GM12878 (cell line): Measurements from ENCODE around the gene LBHD1. TPM values are rescaled to one million over a fixed set of nuclear protein-coding genes. Genes with fewer than 3 reads are reported as not detected.

Experiments
- ATAC-seq: fragments of 200-7000 bp; cut with Tn5 transposase; 3 replicates; pipeline ENCODE4 v1.9.1; 2020; ENCODE audit warnings: mild to moderate bottlenecking, moderate library complexity
- BruUV-seq: library from RNA; stranded (reverse); fragments of 400-500 nt; replicated peaks from 2 replicates; lab custom pipeline; 2021; lab: Mats Ljungman, UMichigan
- CTCF ChIA-PET: fragments of 300-600 bp; sonication (Branson Sonifier 250); formaldehyde crosslinking; extraction: SDS; loops from one replicate; lab custom pipeline; 2021; ENCODE audit warnings: inconsistent platforms; lab: Yijun Ruan, JAX
- POLR2A ChIA-PET: fragments of 350-600 bp; formaldehyde crosslinking; extraction: SDS; loops from one replicate; lab custom pipeline; 2021; ENCODE audit warnings: inconsistent platforms; lab: Charles Lee
- RAD21 ChIA-PET: fragments of 300-600 bp; sonication (Branson Sonifier 250); formaldehyde crosslinking; loops from one replicate; lab custom pipeline; 2023; ENCODE audit warnings: antibody characterized with exemption; ENCODE audit not compliant: unreplicated experiment; lab: Charles Lee
- SMC1A ChIA-PET: fragments of 300-600 bp; sonication (Branson Sonifier 250); formaldehyde crosslinking; loops from one replicate; lab custom pipeline; 2023; ENCODE audit not compliant: unreplicated experiment, uncharacterized antibody; lab: Charles Lee
- DNase-seq: peaks from one replicate; pipeline ENCODE4 v3.0.0-alpha.2; 2011; ENCODE audit warnings: low read depth, low spot score
- FAIRE-seq: peaks from 3 replicates; lab custom pipeline; 2011; peaks lifted over from hg19 to GRCh38; lab: Jason Lieb, UNC
- H2AFZ ChIP-seq: 2 replicates; pipeline ENCODE4 v1.6.0; 2011; ENCODE audit warnings: low read depth, low read length, control low read depth; ENCODE audit not compliant: control insufficient read depth
- H3K27ac ChIP-seq: 2 replicates; pipeline ENCODE4 v1.5.1; 2011; ENCODE audit warnings: control low read depth; ENCODE audit not compliant: control insufficient read depth, insufficient read depth
- H3K27me3 ChIP-seq, 2 experiments: replicated peaks in 1 of 2; 2 replicates each; pipeline versions ENCODE4 v1.6.0 to v1.6.1; 2011; ENCODE audit warnings: low read length in 1 of 2; ENCODE audit not compliant: control insufficient read depth in 2 of 2, insufficient read depth in 2 of 2
- H3K36me3 ChIP-seq, 2 experiments: 2 replicates each; pipeline ENCODE4 v1.5.1; 2011; ENCODE audit warnings: low read length in 1 of 2; ENCODE audit not compliant: control insufficient read depth in 2 of 2, insufficient read depth in 2 of 2
- H3K4me1 ChIP-seq: 2 replicates; pipeline ENCODE4 v1.6.1; 2011; ENCODE audit warnings: mild to moderate bottlenecking, low read length, moderate library complexity, mixed read lengths; ENCODE audit not compliant: control insufficient read depth, insufficient read depth
- H3K4me2 ChIP-seq: 2 replicates; pipeline ENCODE4 v1.6.0; 2011; ENCODE audit warnings: control low read depth; ENCODE audit not compliant: control insufficient read depth, insufficient read depth
- H3K4me3 ChIP-seq: fragments of 200-600 bp; sonication (generic); 2 replicates; pipeline ENCODE4 v1.5.1; 2016
- H3K79me2 ChIP-seq: 2 replicates; pipeline ENCODE4 v1.6.0; 2011; ENCODE audit warnings: low read length; ENCODE audit not compliant: control insufficient read depth, insufficient read depth
- H3K9ac ChIP-seq: 2 replicates; pipeline ENCODE4 v1.8.0; 2011; ENCODE audit warnings: low read length, control low read depth, mixed read lengths; ENCODE audit not compliant: control insufficient read depth, insufficient read depth
- H3K9me3 ChIP-seq: replicated peaks from 3 replicates; pipeline ENCODE4 v1.5.1; 2011; ENCODE audit warnings: mild to moderate bottlenecking, low read length; ENCODE audit not compliant: control insufficient read depth, insufficient read depth
- H4K20me1 ChIP-seq: 2 replicates; pipeline ENCODE4 v1.6.0; 2011; ENCODE audit not compliant: control insufficient read depth, insufficient read depth
- BACH1 ChIP-seq: fragments of 450-650 bp; IDR thresholded peaks from 2 replicates; pipeline ENCODE4 v1.6.1; 2017; ENCODE audit warnings: mild to moderate bottlenecking, borderline replicate concordance
- BHLHE40 ChIP-seq, 2 experiments: fragments of 450-650 bp in 1 of 2; IDR thresholded peaks; 2 replicates each; pipeline ENCODE4 v1.6.1; 2011 to 2017; ENCODE audit warnings: low read depth in 2 of 2, borderline replicate concordance in 1 of 2, improper control_type of control experiment in 1 of 2, low read length in 1 of 2, mild to moderate bottlenecking in 1 of 2
- CHD4 ChIP-seq: fragments of 200-600 bp; sonication (generic); IDR thresholded peaks from 2 replicates; pipeline ENCODE4 v1.6.1; 2016; ENCODE audit warnings: mild to moderate bottlenecking
- IRF5 ChIP-seq: fragments of 450-650 bp; IDR thresholded peaks from 2 replicates; pipeline ENCODE4 v1.6.1; 2017; ENCODE audit warnings: borderline replicate concordance
- RFX5 ChIP-seq: IDR thresholded peaks from 2 replicates; pipeline ENCODE4 v1.6.1; 2011; ENCODE audit warnings: low read depth, low read length, improper control_type of control experiment
- SKIL ChIP-seq: fragments of 450-650 bp; IDR thresholded peaks from 2 replicates; pipeline ENCODE4 v1.6.1; 2017; ENCODE audit warnings: mild to moderate bottlenecking, low read depth, inconsistent platforms; ENCODE audit not compliant: poor library complexity, severe bottlenecking
- TCF3 ChIP-seq: IDR thresholded peaks from 2 replicates; pipeline ENCODE4 v1.6.1; 2012; ENCODE audit warnings: low read depth, mild to moderate bottlenecking, low read length, borderline replicate concordance; ENCODE audit not compliant: insufficient read depth
- ZBTB11 ChIP-seq: fragments of 450-650 bp; formaldehyde crosslinking; IDR thresholded peaks from 2 replicates; pipeline ENCODE4 v1.5.0; 2022; ENCODE audit warnings: mild to moderate bottlenecking, missing genetic modification characterization
- ZNF384 ChIP-seq: IDR thresholded peaks from 2 replicates; pipeline ENCODE4 v1.6.1; 2012; ENCODE audit warnings: low read depth, mild to moderate bottlenecking, low read length, improper control_type of control experiment, borderline replicate concordance
- WGBS: methylation state at CpG from one replicate; pipeline ENCODE4 v1.1.6; 2016; ENCODE audit warnings: low lambda C conversion rate; ENCODE audit not compliant: insufficient replicate concordance, insufficient coverage; ENCODE audit errors: missing lambda C conversion rate; 5-methylcytosine and 5-hydroxymethylcytosine counted together
- in situ Hi-C: fragments of 300-500 bp; cut with MboI; formaldehyde crosslinking; loops from 9 replicates; pipeline ENCODE4 v1.14.3; 2018; ENCODE audit warnings: mixed read lengths
- intact Hi-C: fragments of 100-400 bp; cut with micrococcal nuclease; formaldehyde crosslinking; loops from one replicate; pipeline ENCODE4 v1.14.2; 2022; ENCODE audit not compliant: unreplicated experiment
- polyA plus RNA-seq, 11 experiments: library from polyadenylated mRNA; depleted of rRNA in 4 of 11; unstranded in 6 of 11; stranded (reverse) in 5 of 11; fragments of >200 nt; fragmentation: Nextera tagmentation in 4 of 11; fragmentation: Illumina TruSeq in 1 of 11; extraction: Ambion mirVana in 4 of 11; extraction: Trizol in 1 of 11; gene quantifications; 1 replicate in 1 of 11; 2 replicates in 10 of 11; pipeline versions ENCODE4 v1.2.1 to v1.2.3, GENCODE V29; 2011 to 2016; ENCODE audit warnings: inconsistent platforms in 2 of 11, missing spikeins in 2 of 11, low read depth in 1 of 11
- total RNA-seq, 4 experiments: library from RNA; depleted of rRNA in 3 of 4; stranded (reverse); fragments of >200 nt in 3 of 4; fragmentation: Illumina TruSeq in 1 of 4; extraction: Trizol in 1 of 4; gene quantifications; 2 replicates each; pipeline versions ENCODE4 v1.2.1 to v1.2.3, GENCODE V29; 2013 to 2021

LBHD1 gene
- total and polyA plus RNA-seq, 10 of the 15 experiments (the other 5 are each of a cell fraction or from before 2014, with no cell fraction given) = 0.79 to 12.0 (median 7.6) TPM

GRCh38 chr11:62644220-62644619 is 27.8 kb downstream of the LBHD1 start:
- ChIA-PET RAD21 (interaction anchor here (1.2 kb wide), 1 partner anchor 19 kb away, joined by 3 read pairs; no protein-coding TSS in a partner anchor), SMC1A (interaction anchor here (0.6 to 3.1 kb wide), 4 partner anchors 11 to 24 kb away, joined by 3 to 9 read pairs (median 4); no protein-coding TSS in a partner anchor), POLR2A (interaction anchor here (0.8 to 14.6 kb wide), 4 partner anchors 11 to 32 kb away, joined by 3 to 295 read pairs (median 6); partner anchors contain the start of genes B3GAT3, C11orf98, CSKMT and LBHD1), CTCF (interaction anchor here (0.6 to 1.4 kb wide), 5 partner anchors 20 to 438 kb away, joined by 3 to 6 read pairs (median 3); partner anchors contain the start of genes C11orf98 and CSKMT)
- in situ Hi-C loops = no loop called here
- H3K4me3 ChIP-seq = no peak overlapping the region
- DNase-seq (no peak), FAIRE-seq (no peak), ATAC-seq (no peak)
- H3K4me1 ChIP-seq = peaks cover 4% of the 10 kb centered on the region; the same call in 1 of the 2 replicates
- TF ChIP-seq TCF3 (no peak), CHD4 (no peak), RFX5 (no peak)
- no peak overlapping the region for H3K9ac ChIP-seq
- peaks cover 37% of the 10 kb centered on the region for H3K79me2 ChIP-seq
- H3K36me3 ChIP-seq = peaks cover 10 to 11% of the 10 kb centered on the region in 2 experiments; a peak in 3 of 4 replicates
- no TSS peak for BruUV-seq
- intact Hi-C loops = no loop called here
- H2AFZ ChIP-seq = no peak overlapping the region
- WGBS = 89% methylated on average over 7 of the region's 8 CpGs
- no peak overlapping the region for H3K27ac ChIP-seq
- H4K20me1 ChIP-seq = no peaks in the 10 kb centered on the region
- H3K4me2 ChIP-seq = no peak overlapping the region
- H3K27me3 ChIP-seq = no peaks in the 10 kb centered on the region
- H3K9me3 ChIP-seq = no peaks in the 10 kb centered on the region

- H4K20me1 ChIP-seq = no peaks in the 10 kb centered on the region
- POLR2A ChIA-PET = no interaction called here
- in situ Hi-C loops = no loop called here
- TF ChIP-seq SKIL (no peak), IRF5 (no peak), ZNF384 (no peak), ZBTB11 (no peak), BHLHE40 (IDR thresholded peaks at IDR 0.05; ENCODE audit: borderline replicate concordance in 1 of 2, low read depth in 2 of 2, low read length in 1 of 2) (no peak), BACH1 (no peak)
These were observed 39.6 kb downstream of the LBHD1 start for GRCh38 chr11:62632492-62632891.

More at GRCh38 chr11:62632492-62632891, 39.6 kb downstream of the LBHD1 start:
- intact Hi-C loops = no loop called here
- no peak overlapping the region for H3K4me3 ChIP-seq
- DNase-seq (no peak), ATAC-seq (no peak), FAIRE-seq (no peak)
- no peak overlapping the region for H3K4me2 ChIP-seq
- H3K27ac ChIP-seq = no peak overlapping the region
- no peaks in the 10 kb centered on the region for H3K27me3 ChIP-seq
- no peaks in the 10 kb centered on the region for H3K79me2 ChIP-seq
- H3K9me3 ChIP-seq = no peaks in the 10 kb centered on the region
- BruUV-seq = no TSS peak
- ChIA-PET CTCF (no interaction called here), RAD21 (interaction anchor here (0.6 kb wide), 1 partner anchor 13 kb away, joined by 3 read pairs; no protein-coding TSS in a partner anchor), SMC1A (no interaction called here)
- H3K9ac ChIP-seq = no peak overlapping the region
- H2AFZ ChIP-seq = no peak overlapping the region
- H3K36me3 ChIP-seq = peaks cover 34 to 44% of the 10 kb centered on the region in 2 experiments
- H3K4me1 ChIP-seq = no peaks in the 10 kb centered on the region
- 100% methylated on average over 6 of the region's 6 CpGs for WGBS
